H1 (cell line): ENCODE results near the gene B3GAT1. TPM values are rescaled to one million over a fixed set of nuclear protein-coding genes. Genes with fewer than 3 reads are reported as not detected.

Experiments used
- CTCF ChIA-PET: fragments of 300-600 bp; sonication (Branson Sonifier 250); formaldehyde crosslinking; loops from one replicate; lab custom pipeline; 2021; ENCODE audit not compliant: partially characterized antibody; lab: Charles Lee
- POLR2A ChIA-PET: fragments of 300-600 bp; sonication (Branson Sonifier 250); formaldehyde crosslinking; loops from one replicate; lab custom pipeline; 2021; ENCODE audit warnings: inconsistent platforms; ENCODE audit not compliant: partially characterized antibody; lab: Charles Lee
- DNase-seq, 2 experiments: peaks; one replicate each; pipeline versions ENCODE4 v3.0.0 to v3.0.0-alpha.2; 2010 to 2022; ENCODE audit warnings: low spot score in 2 of 2, low read depth in 1 of 2, mixed read lengths in 1 of 2
- FAIRE-seq: peaks from 2 replicates; lab custom pipeline; 2011; peaks lifted over from hg19 to GRCh38; lab: Jason Lieb, UNC
- H2AFZ ChIP-seq: 2 replicates; pipeline ENCODE4 v1.8.1; 2012; ENCODE audit warnings: low read length, inconsistent platforms
- H2AK5ac ChIP-seq: 2 replicates; pipeline ENCODE4 v1.6.1; 2013; ENCODE audit warnings: low read depth, low read length
- H2BK120ac ChIP-seq: replicated peaks from 2 replicates; pipeline ENCODE3; 2013; ENCODE audit warnings: low read depth, low read length, inconsistent platforms
- H2BK12ac ChIP-seq: 2 replicates; pipeline ENCODE4 v1.6.1; 2013; ENCODE audit warnings: low read depth, low read length
- H2BK15ac ChIP-seq: 2 replicates; pipeline ENCODE4 v1.6.1; 2013; ENCODE audit warnings: low read length
- H2BK20ac ChIP-seq: 2 replicates; pipeline ENCODE4 v1.6.1; 2013; ENCODE audit warnings: low read length
- H2BK5ac ChIP-seq: 2 replicates; pipeline ENCODE4 v1.6.1; 2013; ENCODE audit warnings: low read depth, low read length
- H3K14ac ChIP-seq: 2 replicates; pipeline ENCODE4 v1.6.1; 2013; ENCODE audit warnings: inconsistent platforms; ENCODE audit not compliant: insufficient read length
- H3K18ac ChIP-seq: 2 replicates; pipeline ENCODE4 v1.6.1; 2013; ENCODE audit warnings: low read length; ENCODE audit errors: extremely low read depth
- H3K23ac ChIP-seq: 2 replicates; pipeline ENCODE4 v1.6.1; 2013; ENCODE audit warnings: inconsistent platforms; ENCODE audit not compliant: insufficient read length
- H3K23me2 ChIP-seq: 2 replicates; pipeline ENCODE4 v1.6.1; 2013; ENCODE audit warnings: low read depth, low read length
- H3K27ac ChIP-seq: 2 replicates; pipeline ENCODE4 v1.6.1; 2011; ENCODE audit warnings: low read depth, low read length, inconsistent platforms
- H3K27me3 ChIP-seq, 4 experiments: replicated peaks in 1 of 4; 1 replicate in 1 of 4; 2 replicates in 3 of 4; pipeline versions ENCODE4 v1.6.1 to v1.8.1; 2011 to 2013; ENCODE audit warnings: low read length in 3 of 4, mild to moderate bottlenecking in 3 of 4, inconsistent platforms in 2 of 4, mixed read lengths in 2 of 4, moderate library complexity in 1 of 4; ENCODE audit not compliant: control insufficient read depth in 3 of 4, insufficient read depth in 3 of 4; ENCODE audit errors: extremely low read depth in 1 of 4
- H3K36me3 ChIP-seq, 4 experiments: 2 replicates each; pipeline versions ENCODE4 v1.6.1 to v1.8.1; 2011 to 2013; ENCODE audit warnings: mild to moderate bottlenecking in 4 of 4, low read length in 3 of 4, moderate library complexity in 2 of 4, control low read depth in 1 of 4, inconsistent platforms in 1 of 4; ENCODE audit not compliant: insufficient read depth in 4 of 4, control insufficient read depth in 2 of 4
- H3K4ac ChIP-seq: replicated peaks from 2 replicates; pipeline ENCODE3; 2013; ENCODE audit warnings: low read length, low read depth, mixed read lengths, inconsistent platforms; ENCODE audit not compliant: insufficient read length
- H3K4me1 ChIP-seq, 4 experiments: replicated peaks in 1 of 4; 1 replicate in 1 of 4; 2 replicates in 3 of 4; pipeline versions ENCODE4 v1.6.1 to v1.8.1; 2011 to 2013; ENCODE audit warnings: low read length in 3 of 4, inconsistent platforms in 2 of 4, mixed read lengths in 1 of 4; ENCODE audit not compliant: insufficient read depth in 4 of 4, control insufficient read depth in 3 of 4
- H3K4me2 ChIP-seq, 2 experiments: 2 replicates each; pipeline versions ENCODE4 v1.6.1 to v1.8.1; 2011 to 2013; ENCODE audit warnings: low read depth in 2 of 2, low read length in 2 of 2, control low read depth in 1 of 2, inconsistent platforms in 1 of 2, mild to moderate bottlenecking in 1 of 2; ENCODE audit not compliant: insufficient read depth in 1 of 2
- H3K4me3 ChIP-seq, 4 experiments: fragments of 200-600, 300-600 bp in 1 of 4; sonication (generic), shearing (Covaris generic), sonication (Bioruptor Twin) in 1 of 4; 2 replicates each; pipeline versions ENCODE4 v1.5.1 to v1.8.1; 2011 to 2016; ENCODE audit warnings: low read length in 4 of 4, low read depth in 3 of 4, control low read depth in 2 of 4, inconsistent platforms in 2 of 4, mild to moderate bottlenecking in 2 of 4, mixed read lengths in 1 of 4, moderate library complexity in 1 of 4; ENCODE audit not compliant: insufficient read depth in 2 of 4; ENCODE audit errors: extremely low read depth in 1 of 4
- H3K56ac ChIP-seq: replicated peaks from 2 replicates; pipeline ENCODE3; 2013; ENCODE audit warnings: low read depth, mild to moderate bottlenecking, mixed read lengths, low read length, inconsistent platforms; ENCODE audit not compliant: insufficient read length
- H3K79me1 ChIP-seq: 2 replicates; pipeline ENCODE4 v1.6.1; 2013; ENCODE audit warnings: low read depth, low read length, control low read depth
- H3K79me2 ChIP-seq, 2 experiments: 2 replicates each; pipeline versions ENCODE4 v1.6.1 to v1.8.1; 2012 to 2013; ENCODE audit warnings: low read length in 2 of 2, mild to moderate bottlenecking in 2 of 2, inconsistent platforms in 1 of 2; ENCODE audit not compliant: insufficient read depth in 2 of 2, control insufficient read depth in 1 of 2
- H3K9ac ChIP-seq, 4 experiments: replicated peaks in 1 of 4; 1 replicate in 1 of 4; 2 replicates in 3 of 4; pipeline versions ENCODE4 v1.6.1 to v1.8.1; 2011 to 2013; ENCODE audit warnings: low read depth in 3 of 4, low read length in 3 of 4, control low read depth in 2 of 4, mild to moderate bottlenecking in 2 of 4, moderate library complexity in 2 of 4, inconsistent platforms in 1 of 4; ENCODE audit errors: extremely low read depth in 1 of 4
- H3K9me3 ChIP-seq, 2 experiments: 2 replicates each; pipeline versions ENCODE4 v1.6.1 to v1.8.1; 2012 to 2013; ENCODE audit warnings: mild to moderate bottlenecking in 2 of 2, moderate library complexity in 2 of 2, control low read depth in 1 of 2, inconsistent platforms in 1 of 2, low read depth in 1 of 2, low read length in 1 of 2, mixed read lengths in 1 of 2; ENCODE audit not compliant: insufficient read depth in 2 of 2
- H4K20me1 ChIP-seq, 2 experiments: replicated peaks in 1 of 2; 2 replicates each; pipeline versions ENCODE3 to v1.8.1; 2011 to 2013; ENCODE audit warnings: inconsistent platforms in 2 of 2, low read length in 2 of 2, mild to moderate bottlenecking in 1 of 2; ENCODE audit not compliant: insufficient read depth in 2 of 2, control insufficient read depth in 1 of 2
- H4K5ac ChIP-seq: 2 replicates; pipeline ENCODE4 v1.6.1; 2013; ENCODE audit warnings: low read length, low read depth, mixed read lengths, inconsistent platforms; ENCODE audit not compliant: insufficient read length
- H4K8ac ChIP-seq: 2 replicates; pipeline ENCODE4 v1.8.0; 2013; ENCODE audit warnings: mild to moderate bottlenecking, moderate library complexity, low read length, inconsistent platforms; ENCODE audit not compliant: insufficient read depth; ENCODE audit errors: extremely low read depth
- H4K91ac ChIP-seq: replicated peaks from 2 replicates; pipeline ENCODE3; 2013; ENCODE audit warnings: low read length, mixed read lengths, inconsistent platforms; ENCODE audit not compliant: insufficient read length
- WGBS, 2 experiments: shearing (Covaris generic) in 1 of 2; methylation state at CpG; one replicate each; pipeline versions ENCODE4 v1.1.6 to v1.1.7; 2013 to 2015; ENCODE audit warnings: low lambda C conversion rate in 2 of 2, mixed read lengths in 2 of 2, inconsistent platforms in 1 of 2, low coverage in 1 of 2, missing lambda C conversion rate in 1 of 2; ENCODE audit not compliant: insufficient replicate concordance in 2 of 2, insufficient coverage in 1 of 2, insufficient read length in 1 of 2; ENCODE audit errors: extremely low coverage in 1 of 2, missing lambda C conversion rate in 1 of 2; 5-methylcytosine and 5-hydroxymethylcytosine counted together
- polyA plus RNA-seq, 7 experiments: library from polyadenylated mRNA; depleted of rRNA in 3 of 7; stranded (reverse) in 5 of 7; unstranded in 2 of 7; fragments of >200 nt in 5 of 7; fragments of 200-250 nt in 2 of 7; gene quantifications; 1 replicate in 5 of 7; 2 replicates in 1 of 7; 4 replicates in 1 of 7; pipeline versions ENCODE4 v1.2.1 to v1.2.3, GENCODE V29; 2011 to 2013; ENCODE audit warnings: missing spikeins in 2 of 7, mixed read lengths in 2 of 7
- total RNA-seq: library from RNA; stranded (reverse); fragmentation: NEBNext Ultra II Directional; extraction: Animal tissue kit (Norgen Biotek cat#: 25700); gene quantifications from 2 replicates; pipeline ENCODE4 v1.2.1, GENCODE V29; 2021

B3GAT1 gene
- total and polyA plus RNA-seq, 2 of the 8 experiments (the other 6 are each of a cell fraction or from before 2014, with no cell fraction given), result 19.7 to 32.4 TPM

DNA sequence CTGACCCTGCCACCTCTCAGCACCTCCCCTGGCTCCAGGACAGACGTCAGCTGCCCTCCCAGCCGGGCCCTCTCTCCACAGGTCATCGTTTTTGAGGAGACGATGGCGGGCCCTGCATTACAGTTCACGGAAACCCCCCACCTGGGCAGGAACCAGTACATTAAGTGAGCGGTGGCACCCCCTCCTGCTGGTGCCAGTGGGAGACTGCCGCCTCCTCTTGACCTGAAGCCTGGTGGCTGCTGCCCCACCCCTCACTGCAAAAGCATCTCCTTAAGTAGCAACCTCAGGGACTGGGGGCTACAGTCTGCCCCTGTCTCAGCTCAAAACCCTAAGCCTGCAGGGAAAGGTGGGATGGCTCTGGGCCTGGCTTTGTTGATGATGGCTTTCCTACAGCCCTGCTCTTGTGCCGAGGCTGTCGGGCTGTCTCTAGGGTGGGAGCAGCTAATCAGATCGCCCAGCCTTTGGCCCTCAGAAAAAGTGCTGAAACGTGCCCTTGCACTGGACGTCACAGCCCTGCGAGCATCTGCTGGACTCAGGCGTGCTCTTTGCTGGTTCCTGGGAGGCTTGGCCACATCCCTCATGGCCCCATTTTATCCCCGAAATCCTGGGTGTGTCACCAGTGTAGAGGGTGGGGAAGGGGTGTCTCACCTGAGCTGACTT, 37.0 kb downstream of the B3GAT1 start:
- H3K23ac ChIP-seq, result no peak overlapping the region
- H2BK12ac ChIP-seq, result no peak overlapping the region
- no peak overlapping the region for H3K18ac ChIP-seq
- no peaks in the 10 kb centered on the region for H3K23me2 ChIP-seq
- DNase-seq (no peak), FAIRE-seq (no peak)
- H3K14ac ChIP-seq, result no peak overlapping the region
- peaks cover 0 to 3% of the 10 kb centered on the region in 2 experiments for H4K20me1 ChIP-seq
- ChIA-PET POLR2A (interaction anchor here (2.4 kb wide), 1 partner anchor 10 kb away, joined by 12 read pairs; no protein-coding TSS in a partner anchor), CTCF (interaction anchor here (0.9 to 3.1 kb wide), 5 partner anchors 11 to 234 kb away, joined by 3 to 17 read pairs (median 4); no protein-coding TSS in a partner anchor)
- H3K9ac ChIP-seq, result no peak overlapping the region; a peak in 1 of 7 replicates
- no peak overlapping the region for H4K91ac ChIP-seq
- H3K4me3 ChIP-seq, result no peak overlapping the region
- H4K5ac ChIP-seq, result no peak overlapping the region
- no peaks in the 10 kb centered on the region for H3K79me2 ChIP-seq
- no peak overlapping the region for H2BK15ac ChIP-seq
- no peak overlapping the region for H3K4ac ChIP-seq
- no peaks in the 10 kb centered on the region for H3K79me1 ChIP-seq
- no peaks in the 10 kb centered on the region; a peak in 1 of 7 replicates for H3K27me3 ChIP-seq
- H2BK5ac ChIP-seq, result no peak overlapping the region
- no peak overlapping the region for H3K4me2 ChIP-seq
- H2BK120ac ChIP-seq, result no peak overlapping the region
- no peak overlapping the region; the same call in 1 of the 2 replicates for H4K8ac ChIP-seq
- 93% methylated on average over 16 of the region's 16 CpGs; no CpG with 5 or more reads in 1 of the 2 experiments for WGBS, 2 experiments
- H3K4me1 ChIP-seq, result peaks cover 2 to 18% (median 4%) of the 10 kb centered on the region in 4 experiments; a peak in 3 of 7 replicates
- H3K36me3 ChIP-seq, result no peaks in the 10 kb centered on the region
- H2AFZ ChIP-seq, result no peak overlapping the region
- H2AK5ac ChIP-seq, result no peak overlapping the region
- H3K27ac ChIP-seq, result no peak overlapping the region
- no peak overlapping the region for H2BK20ac ChIP-seq
- no peak overlapping the region for H3K56ac ChIP-seq
- no peaks in the 10 kb centered on the region for H3K9me3 ChIP-seq
